Testis (tissue), 2 donors: Measurements from ENCODE around the gene CARS1.

Source experiments
- POLR2A ChIP-seq: fragments of 450-650 bp; IDR thresholded peaks from one replicate; pipeline ENCODE4 v1.6.1; 2017; ENCODE audit warnings: antibody characterized with exemption, mild to moderate bottlenecking, moderate library complexity
- TF ChIP-seq, protein P1 (sequence below), 3 experiments: fragments of 450-650 bp in 2 of 3; fragments of 200-600 bp in 1 of 3; sonication (generic) in 1 of 3; IDR thresholded peaks; one replicate each; pipeline ENCODE4 v1.5.1; 2016 to 2019; ENCODE audit warnings: antibody characterized with exemption in 3 of 3, mild to moderate bottlenecking in 2 of 3, moderate library complexity in 1 of 3

- TF ChIP-seq, protein P1, sequence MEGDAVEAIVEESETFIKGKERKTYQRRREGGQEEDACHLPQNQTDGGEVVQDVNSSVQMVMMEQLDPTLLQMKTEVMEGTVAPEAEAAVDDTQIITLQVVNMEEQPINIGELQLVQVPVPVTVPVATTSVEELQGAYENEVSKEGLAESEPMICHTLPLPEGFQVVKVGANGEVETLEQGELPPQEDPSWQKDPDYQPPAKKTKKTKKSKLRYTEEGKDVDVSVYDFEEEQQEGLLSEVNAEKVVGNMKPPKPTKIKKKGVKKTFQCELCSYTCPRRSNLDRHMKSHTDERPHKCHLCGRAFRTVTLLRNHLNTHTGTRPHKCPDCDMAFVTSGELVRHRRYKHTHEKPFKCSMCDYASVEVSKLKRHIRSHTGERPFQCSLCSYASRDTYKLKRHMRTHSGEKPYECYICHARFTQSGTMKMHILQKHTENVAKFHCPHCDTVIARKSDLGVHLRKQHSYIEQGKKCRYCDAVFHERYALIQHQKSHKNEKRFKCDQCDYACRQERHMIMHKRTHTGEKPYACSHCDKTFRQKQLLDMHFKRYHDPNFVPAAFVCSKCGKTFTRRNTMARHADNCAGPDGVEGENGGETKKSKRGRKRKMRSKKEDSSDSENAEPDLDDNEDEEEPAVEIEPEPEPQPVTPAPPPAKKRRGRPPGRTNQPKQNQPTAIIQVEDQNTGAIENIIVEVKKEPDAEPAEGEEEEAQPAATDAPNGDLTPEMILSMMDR (IDR thresholded peaks at IDR 0.05): no peak
- no peak for TF ChIP-seq POLR2A
Measured at GRCh38 chr11:3105791-3106735, 48.8 kb upstream of the CARS1 start.
